ENCODE measurements around the gene SH3YL1. TPM values are rescaled to one million over a fixed set of nuclear protein-coding genes. Genes with fewer than 3 reads are reported as not detected.

Gene SH3YL1
- total and polyA plus RNA-seq, 2 experiments from 2014 or later, result 35.6 to 45.8 TPM

GRCh38 chr2:211486-212184 lies 52.2 kb downstream of the SH3YL1 start (continued):
- no peak for TF ChIP-seq REST (IDR thresholded peaks at IDR 0.05; ENCODE audit: unreplicated experiment)
- TF ChIP-seq ETS1 (IDR thresholded peaks at IDR 0.05), result no peak
- no peak for TF ChIP-seq ZNF114 (CRISPR knock-in tag; IDR thresholded peaks at IDR 0.05)
- no peak for TF ChIP-seq CREB1 (CRISPR knock-in tag; IDR thresholded peaks at IDR 0.05; ENCODE audit: low read depth)
- no peak for TF ChIP-seq JUNB (IDR thresholded peaks at IDR 0.05; ENCODE audit: unreplicated experiment)
- no peak for TF ChIP-seq NANOG (IDR thresholded peaks at IDR 0.05; ENCODE audit: borderline replicate concordance)

GRCh38 chr2:210660-211059 lies 53.2 kb downstream of the SH3YL1 start:
- no peaks in the 10 kb centered on the region for H3K27me3 Mint-ChIP-seq (ENCODE audit: insufficient read depth, low read depth, poor library complexity)
- H3K27ac ChIP-seq (ENCODE audit: low read depth), result no peak overlapping the region
- 0 out of 2 replicates have a peak, but pooled peaks cover 10% of the 10 kb centered on the region for H3K9me2 ChIP-seq (ENCODE audit: insufficient read depth)
- H3K9me3 Mint-ChIP-seq, result peaks cover 17% of the 10 kb centered on the region
- no peaks in the 10 kb centered on the region for H3K36me3 ChIP-seq (ENCODE audit: insufficient read depth)
- H4K20me1 ChIP-seq (replicated peaks; ENCODE audit: insufficient read depth), result no peaks in the 10 kb centered on the region
- no peak overlapping the region for H3K4me3 Mint-ChIP-seq
- H3K4me3 ChIP-seq, result no peak overlapping the region
- no peaks in the 10 kb centered on the region for H3F3A ChIP-seq (replicated peaks; ENCODE audit: low read depth)
- ATAC-seq (no peak), DNase-seq (ENCODE audit: low spot score) (no peak)
- H3K27me3 ChIP-seq (ENCODE audit: insufficient read depth), result no peaks in the 10 kb centered on the region
- H3K4me1 Mint-ChIP-seq, result no peaks in the 10 kb centered on the region
- H2AFZ ChIP-seq, result no peak overlapping the region
- H3K4me1 ChIP-seq (ENCODE audit: insufficient read depth), result no peaks in the 10 kb centered on the region
- no peak overlapping the region for H3K4me2 ChIP-seq
- H3K27ac Mint-ChIP-seq, result no peak overlapping the region
- H3K36me3 Mint-ChIP-seq (ENCODE audit: low read depth), result 0 out of 3 replicates have a peak, but pooled peaks cover 6% of the 10 kb centered on the region
- H3K79me2 ChIP-seq (replicated peaks; ENCODE audit: insufficient read depth), result no peaks in the 10 kb centered on the region
- TF ChIP-seq REST (IDR thresholded peaks at IDR 0.05; ENCODE audit: unreplicated experiment) (no peak), CTCF (conservative IDR thresholded peaks at IDR 0.05; ENCODE audit: low read depth in 2 of 2) (no peak), POLR2AphosphoS5 (IDR thresholded peaks at IDR 0.05; ENCODE audit: low read depth) (no peak), ZNF114 (CRISPR knock-in tag; IDR thresholded peaks at IDR 0.05) (no peak)
